Measurements from ENCODE around the gene STRN4. TPM values are rescaled to one million over a fixed set of nuclear protein-coding genes. Genes with fewer than 3 reads are reported as not detected.

STRN4 gene
- total RNA-seq, 1 experiment from 2014 or later: 143 TPM

DNA sequence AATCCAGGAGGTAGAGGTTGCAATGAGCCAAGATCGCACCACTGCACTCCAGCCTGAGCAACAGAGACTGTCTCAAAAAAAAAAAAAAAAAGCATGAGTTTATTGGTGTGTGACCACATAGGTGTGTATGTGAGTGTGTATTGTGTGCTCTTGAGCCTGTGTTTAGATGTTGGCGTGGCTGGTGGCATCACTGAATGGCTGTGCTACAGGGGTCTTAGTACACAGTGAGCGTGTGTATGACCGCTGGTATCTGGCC, 39.7 kb upstream of the STRN4 start:
- Histone ChIP-seq H2BK12ac (ENCODE audit: insufficient read length, low read depth, low read length) (no peak overlapping the region), H3K9ac (ENCODE audit: extremely low read depth, insufficient read length, low read length) (peak overlapping the region; percentile 82), H3K9me3 (ENCODE audit: control insufficient read depth, low read depth, low read length) (no peaks in the 10 kb centered on the region), H4K8ac (replicated peaks; ENCODE audit: insufficient read length, low read depth, low read length) (no peak overlapping the region), H3K79me1 (ENCODE audit: insufficient read depth, low read depth, low read length, poor library complexity, severe bottlenecking) (peaks cover 12% of the 10 kb centered on the region), H2BK120ac (ENCODE audit: low read depth, low read length, poor library complexity, severe bottlenecking) (no peak overlapping the region), H4K91ac (ENCODE audit: insufficient read length, low read depth, low read length) (no peak overlapping the region), H2AFZ (ENCODE audit: low read length) (no peak overlapping the region), H2BK20ac (ENCODE audit: low read depth, low read length, poor library complexity, severe bottlenecking) (no peak overlapping the region), H3K56ac (ENCODE audit: insufficient read length, low read depth, low read length) (no peak overlapping the region), H3K4me2 (ENCODE audit: insufficient read depth, insufficient read length, low read length) (peak overlapping the region; percentile 96), H2BK15ac (ENCODE audit: low read depth, low read length) (no peak overlapping the region), H2BK5ac (ENCODE audit: insufficient read length, low read length) (no peak overlapping the region), H3K14ac (ENCODE audit: insufficient read depth, low read length) (no peak overlapping the region), H3K4me1 (ENCODE audit: insufficient read depth, low read length) (peaks cover 5% of the 10 kb centered on the region; the same call in 1 of the 2 replicates), H3K27me3 (ENCODE audit: insufficient read depth, low read length) (no peaks in the 10 kb centered on the region; the same call in 1 of the 2 replicates), H3K18ac (ENCODE audit: insufficient read length, low read depth, low read length) (no peak overlapping the region), H3K4ac (ENCODE audit: low read depth, low read length) (no peak overlapping the region), H3K79me2 (ENCODE audit: insufficient read depth, low read length) (peaks cover 43% of the 10 kb centered on the region; the same call in 1 of the 2 replicates), H3K27ac (ENCODE audit: insufficient read length, low read depth, low read length) (no peak overlapping the region), H3K23me2 (ENCODE audit: insufficient read length, low read depth, low read length, poor library complexity, severe bottlenecking) (peaks cover 23% of the 10 kb centered on the region), H2AK5ac (ENCODE audit: insufficient read length, low read length) (no peak overlapping the region), H3T11ph (ENCODE audit: low read length) (no peak overlapping the region), H3K23ac (ENCODE audit: insufficient read length, low read depth, low read length) (no peak overlapping the region), H4K20me1 (ENCODE audit: control insufficient read depth, insufficient read depth, insufficient read length) (peaks cover 4% of the 10 kb centered on the region), H4K5ac (ENCODE audit: insufficient read length, low read depth, low read length) (no peak overlapping the region)
- H3K9me3 Mint-ChIP-seq: no peaks in the 10 kb centered on the region; a peak in 1 of 5 replicates
- peaks cover 13% of the 10 kb centered on the region for H3K27me3 Mint-ChIP-seq (ENCODE audit: low read depth)
- TF ChIP-seq, protein P1, sequence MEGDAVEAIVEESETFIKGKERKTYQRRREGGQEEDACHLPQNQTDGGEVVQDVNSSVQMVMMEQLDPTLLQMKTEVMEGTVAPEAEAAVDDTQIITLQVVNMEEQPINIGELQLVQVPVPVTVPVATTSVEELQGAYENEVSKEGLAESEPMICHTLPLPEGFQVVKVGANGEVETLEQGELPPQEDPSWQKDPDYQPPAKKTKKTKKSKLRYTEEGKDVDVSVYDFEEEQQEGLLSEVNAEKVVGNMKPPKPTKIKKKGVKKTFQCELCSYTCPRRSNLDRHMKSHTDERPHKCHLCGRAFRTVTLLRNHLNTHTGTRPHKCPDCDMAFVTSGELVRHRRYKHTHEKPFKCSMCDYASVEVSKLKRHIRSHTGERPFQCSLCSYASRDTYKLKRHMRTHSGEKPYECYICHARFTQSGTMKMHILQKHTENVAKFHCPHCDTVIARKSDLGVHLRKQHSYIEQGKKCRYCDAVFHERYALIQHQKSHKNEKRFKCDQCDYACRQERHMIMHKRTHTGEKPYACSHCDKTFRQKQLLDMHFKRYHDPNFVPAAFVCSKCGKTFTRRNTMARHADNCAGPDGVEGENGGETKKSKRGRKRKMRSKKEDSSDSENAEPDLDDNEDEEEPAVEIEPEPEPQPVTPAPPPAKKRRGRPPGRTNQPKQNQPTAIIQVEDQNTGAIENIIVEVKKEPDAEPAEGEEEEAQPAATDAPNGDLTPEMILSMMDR (conservative IDR thresholded peaks at IDR 0.05): no peak
- no CpG with 5 or more reads among the region's 4 CpGs for whole genome bisulfite sequencing (ENCODE audit: extremely low coverage, insufficient read length, low lambda C conversion rate)
- peaks cover 48 to 60% (median 50%) of the 10 kb centered on the region in 3 experiments for H3K36me3 Mint-ChIP-seq (ENCODE audit: insufficient read depth in 1 of 3, low read depth in 3 of 3)
- H3K27ac Mint-ChIP-seq: peak overlapping the region; percentile 98 to 99 (median 99); a peak in 6 of 7 replicates
- peaks cover 26 to 44% of the 10 kb centered on the region in 2 experiments for H3K4me1 Mint-ChIP-seq
- H3K4me3 Mint-ChIP-seq: peak overlapping the region; percentile 97 to 100
- DNase-seq: no peak
